Transverse colon (tissue), 4 donors: ENCODE measurements around the gene SRSF6. TPM values are rescaled to one million over a fixed set of nuclear protein-coding genes. Genes with fewer than 3 reads are reported as not detected.

Experiments used
- DNase-seq: peaks from one replicate; pipeline ENCODE4 v3.0.0-alpha.2; 2019
- H3K27ac ChIP-seq, 4 donors: fragments of 200-600 bp; sonication (generic); 2 replicates each; pipeline ENCODE4 v1.5.1; 2016 to 2018; ENCODE audit warnings: inconsistent platforms in 4 of 4
- H3K27me3 ChIP-seq: fragments of 200-600 bp; sonication (generic); 2 replicates; pipeline ENCODE4 v1.5.1; 2017; ENCODE audit warnings: inconsistent platforms
- H3K36me3 ChIP-seq, 4 donors: fragments of 200-600 bp; sonication (generic); 2 replicates each; pipeline ENCODE4 v1.5.1; 2017 to 2019; ENCODE audit warnings: inconsistent platforms in 4 of 4
- H3K4me1 ChIP-seq, 4 donors: fragments of 200-600 bp; sonication (generic); 2 replicates each; pipeline ENCODE4 v1.5.1; 2017 to 2020; ENCODE audit warnings: inconsistent platforms in 4 of 4
- H3K4me3 ChIP-seq, 4 donors: fragments of 200-600 bp; sonication (generic); 1 replicate in 1 of 4; 2 replicates in 3 of 4; pipeline versions ENCODE4 v1.5.1 to v1.6.1; 2017 to 2019; ENCODE audit warnings: inconsistent platforms in 4 of 4
- H3K9me3 ChIP-seq, 2 donors: fragments of 200-600 bp; sonication (generic); 2 replicates each; pipeline ENCODE4 v1.5.1; 2017 to 2019; ENCODE audit warnings: inconsistent platforms in 2 of 2
- EP300 ChIP-seq: sonication (generic); formaldehyde crosslinking; IDR thresholded peaks from one replicate; pipeline ENCODE4 v1.6.1; 2017; ENCODE audit warnings: antibody characterized with exemption, low read depth
- POLR2A ChIP-seq: fragments of 450-650 bp; IDR thresholded peaks from one replicate; pipeline ENCODE4 v1.6.1; 2016; ENCODE audit warnings: antibody characterized with exemption, mild to moderate bottlenecking, moderate library complexity
- POLR2AphosphoS5 ChIP-seq, 3 donors: sonication (generic); formaldehyde crosslinking; IDR thresholded peaks; one replicate each; pipeline ENCODE4 v1.6.1; 2016; ENCODE audit warnings: antibody characterized with exemption in 3 of 3
- WGBS, 2 donors: methylation state at CpG; one replicate each; pipeline ENCODE4 v1.1.5; 2018; ENCODE audit warnings: low coverage in 1 of 2; 5-methylcytosine and 5-hydroxymethylcytosine counted together
- in situ Hi-C, 4 donors: fragments of 200-750 bp; cut with MboI; loops; one replicate each; pipeline versions ENCODE4 v1.15.0 to v1.15.1; 2017; ENCODE audit warnings: low sequenced_read_pairs in 3 of 4, low pct_ligation_motif_present in 1 of 4, low pct_unique_long_range_greater_than_20kb in 1 of 4
- intact Hi-C: fragments of 100-400 bp; cut with DNase I; formaldehyde crosslinking; loops from one replicate; pipeline ENCODE4 v1.15.1; 2023; ENCODE audit warnings: low total_unique reads
- total RNA-seq, 4 donors: library from RNA; depleted of rRNA; stranded (reverse); fragments of >200 nt; gene quantifications; one replicate each; pipeline ENCODE4 v1.1.0, GENCODE V29; 2016
- TF ChIP-seq, protein P1 (sequence below), 5 experiments: fragments of 200-600 bp in 3 of 5; fragments of 450-650 bp in 2 of 5; sonication (generic) in 3 of 5; IDR thresholded peaks; 1 replicate in 2 of 5; 2 replicates in 3 of 5; pipeline ENCODE4 v1.5.1; 2016 to 2017; ENCODE audit warnings: antibody characterized with exemption in 5 of 5, inconsistent platforms in 3 of 5, mild to moderate bottlenecking in 2 of 5, moderate library complexity in 1 of 5

Gene SRSF6
- total RNA-seq, 4 donors from 2014 or later: 48.3 to 194 (median 70.1) TPM

DNA sequence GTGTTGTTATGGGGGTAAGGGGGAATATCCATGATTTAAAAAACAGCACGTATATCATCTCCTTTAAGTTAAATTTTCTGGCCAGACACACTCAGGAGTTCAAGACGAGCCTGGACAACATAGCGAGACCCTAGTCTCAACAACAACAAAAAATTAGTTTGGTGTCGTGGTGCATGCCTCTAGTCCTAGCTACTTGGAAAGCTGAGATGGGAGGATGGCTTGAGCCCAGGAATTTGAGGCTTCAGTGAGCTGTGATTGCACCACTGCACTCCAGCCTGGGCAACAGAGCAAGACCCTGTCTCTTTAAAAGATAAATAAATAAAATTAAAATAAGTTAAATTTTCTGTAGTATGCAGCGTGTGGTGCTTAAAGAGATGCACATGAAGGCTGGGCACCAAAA lies 31.5 kb upstream of the SRSF6 start:
- in situ Hi-C loops: loop anchor here in 2 of 4 donors (25.0 kb wide), 2 partner anchors 261 to 661 kb away; no protein-coding TSS in a partner anchor
- no peak for TF ChIP-seq EP300
- TF ChIP-seq, protein P1, sequence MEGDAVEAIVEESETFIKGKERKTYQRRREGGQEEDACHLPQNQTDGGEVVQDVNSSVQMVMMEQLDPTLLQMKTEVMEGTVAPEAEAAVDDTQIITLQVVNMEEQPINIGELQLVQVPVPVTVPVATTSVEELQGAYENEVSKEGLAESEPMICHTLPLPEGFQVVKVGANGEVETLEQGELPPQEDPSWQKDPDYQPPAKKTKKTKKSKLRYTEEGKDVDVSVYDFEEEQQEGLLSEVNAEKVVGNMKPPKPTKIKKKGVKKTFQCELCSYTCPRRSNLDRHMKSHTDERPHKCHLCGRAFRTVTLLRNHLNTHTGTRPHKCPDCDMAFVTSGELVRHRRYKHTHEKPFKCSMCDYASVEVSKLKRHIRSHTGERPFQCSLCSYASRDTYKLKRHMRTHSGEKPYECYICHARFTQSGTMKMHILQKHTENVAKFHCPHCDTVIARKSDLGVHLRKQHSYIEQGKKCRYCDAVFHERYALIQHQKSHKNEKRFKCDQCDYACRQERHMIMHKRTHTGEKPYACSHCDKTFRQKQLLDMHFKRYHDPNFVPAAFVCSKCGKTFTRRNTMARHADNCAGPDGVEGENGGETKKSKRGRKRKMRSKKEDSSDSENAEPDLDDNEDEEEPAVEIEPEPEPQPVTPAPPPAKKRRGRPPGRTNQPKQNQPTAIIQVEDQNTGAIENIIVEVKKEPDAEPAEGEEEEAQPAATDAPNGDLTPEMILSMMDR (IDR thresholded peaks at IDR 0.05): no peak
- TF ChIP-seq POLR2AphosphoS5 (IDR thresholded peaks at IDR 0.05): no peak
- no peak for TF ChIP-seq POLR2A
- H3K9me3 ChIP-seq: no peaks in the 10 kb centered on the region
- no peak overlapping the region for H3K27ac ChIP-seq
- H3K4me3 ChIP-seq: no peak overlapping the region
- no peaks in the 10 kb centered on the region for H3K36me3 ChIP-seq
- H3K4me1 ChIP-seq: no peaks in the 10 kb centered on the region
- DNase-seq: no peak
- 64 to 75% methylated on average over 5 of the region's 5 CpGs for WGBS, 2 donors
- intact Hi-C loops: no loop called here
- no peaks in the 10 kb centered on the region for H3K27me3 ChIP-seq

- intact Hi-C loops (no loop called here), in situ Hi-C loops (loop anchor here in 2 of 4 donors (25.0 kb wide), 2 partner anchors 257 to 657 kb away; no protein-coding TSS in a partner anchor)
- DNase-seq: no peak
- Histone ChIP-seq H3K27me3 (peaks cover 3% of the 10 kb centered on the region), H3K4me3 (no peak overlapping the region), H3K9me3 (no peaks in the 10 kb centered on the region), H3K27ac (no peak overlapping the region), H3K4me1 (no peaks in the 10 kb centered on the region), H3K36me3 (no peaks in the 10 kb centered on the region)
- 65 to 100% methylated on average over 1 to 10 of the region's 10 CpGs for WGBS, 2 donors
- TF ChIP-seq POLR2A (no peak), POLR2AphosphoS5 (IDR thresholded peaks at IDR 0.05) (no peak), EP300 (no peak)
- TF ChIP-seq, protein P1 (IDR thresholded peaks at IDR 0.05): no peak
These were observed 27.2 kb upstream of the SRSF6 start for GRCh38 chr20:43430265-43431133.

- intact Hi-C loops (no loop called here), in situ Hi-C loops (loop anchor here in 2 of 4 donors (25.0 kb wide), 2 partner anchors 256 to 656 kb away; no protein-coding TSS in a partner anchor)
- TF ChIP-seq, protein P1 (IDR thresholded peaks at IDR 0.05): no peak
- TF ChIP-seq EP300: no peak
- no peak for TF ChIP-seq POLR2AphosphoS5 (IDR thresholded peaks at IDR 0.05)
- TF ChIP-seq POLR2A: no peak
- Histone ChIP-seq H3K9me3 (no peaks in the 10 kb centered on the region), H3K27me3 (peaks cover 3% of the 10 kb centered on the region), H3K4me3 (no peak overlapping the region), H3K27ac (no peak overlapping the region), H3K36me3 (no peaks in the 10 kb centered on the region), H3K4me1 (no peaks in the 10 kb centered on the region)
- no peak for DNase-seq
- WGBS, 2 donors: 68 to 71% methylated on average over 7 of the region's 7 CpGs
These were observed 26.6 kb upstream of the SRSF6 start for GRCh38 chr20:43431134-43431519.

DNA sequence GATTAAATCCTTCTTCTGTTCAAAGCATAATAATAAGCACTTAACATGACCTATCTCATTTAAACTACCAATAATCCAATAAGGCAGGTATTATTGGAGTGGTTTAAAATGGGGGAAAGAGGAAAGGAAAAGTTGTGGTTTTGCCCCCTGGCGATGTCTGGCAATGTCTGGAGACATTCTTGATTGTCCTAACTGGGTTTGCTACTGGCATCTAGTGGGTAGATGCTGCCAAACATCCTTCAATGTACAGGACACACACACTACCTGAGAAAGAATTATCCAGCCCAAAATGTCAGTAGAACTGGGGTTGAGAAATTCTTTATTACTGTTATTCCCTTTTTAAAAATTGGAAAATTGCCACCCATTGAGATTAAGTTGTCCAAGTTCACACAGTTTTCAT lies 25.2 kb upstream of the SRSF6 start:
- no peaks in the 10 kb centered on the region for H3K4me1 ChIP-seq
- in situ Hi-C loops (loop anchor here in 2 of 4 donors (25.0 kb wide), 2 partner anchors 255 to 655 kb away; no protein-coding TSS in a partner anchor), intact Hi-C loops (no loop called here)
- H3K4me3 ChIP-seq: no peak overlapping the region
- TF ChIP-seq, protein P1 (IDR thresholded peaks at IDR 0.05): no peak
- no peak for TF ChIP-seq EP300
- TF ChIP-seq POLR2A: no peak
- TF ChIP-seq POLR2AphosphoS5 (IDR thresholded peaks at IDR 0.05): no peak
- no peak overlapping the region for H3K27ac ChIP-seq
- no peak for DNase-seq
- 60 to 72% methylated on average over 1 of the region's 1 CpG for WGBS, 2 donors
- peaks cover 6% of the 10 kb centered on the region for H3K27me3 ChIP-seq
- H3K36me3 ChIP-seq: no peaks in the 10 kb centered on the region
- no peaks in the 10 kb centered on the region for H3K9me3 ChIP-seq
